Lower leg skin (tissue), 4 donors: ENCODE measurements around the gene VSIR. TPM values are rescaled to one million over a fixed set of nuclear protein-coding genes. Genes with fewer than 3 reads are reported as not detected.

ENCODE experiments used
- DNase-seq, 2 donors: peaks; one replicate each; pipeline ENCODE4 v3.0.0-alpha.2; 2019; ENCODE audit warnings: low spot score in 2 of 2
- H3K4me3 ChIP-seq: fragments of 200-600 bp; sonication (generic); 2 replicates; pipeline ENCODE4 v1.5.1; 2017; ENCODE audit warnings: mild to moderate bottlenecking, low read depth; ENCODE audit not compliant: poor library complexity, severe bottlenecking
- CTCF ChIP-seq, 3 donors: fragments of 450-650 bp; IDR thresholded peaks; one replicate each; pipeline ENCODE4 v1.5.1; 2016; ENCODE audit warnings: antibody characterized with exemption in 3 of 3, mild to moderate bottlenecking in 3 of 3, moderate library complexity in 2 of 3
- POLR2A ChIP-seq, 2 donors: fragments of 450-650 bp; IDR thresholded peaks; one replicate each; pipeline ENCODE4 v1.6.1; 2016 to 2017; ENCODE audit warnings: antibody characterized with exemption in 2 of 2, mild to moderate bottlenecking in 1 of 2, moderate library complexity in 1 of 2
- WGBS, 2 donors: methylation state at CpG; one replicate each; pipeline ENCODE4 v1.1.5; 2018; 5-methylcytosine and 5-hydroxymethylcytosine counted together
- intact Hi-C: fragments of 100-400 bp; cut with DNase I; formaldehyde crosslinking; loops from one replicate; pipeline ENCODE4 v1.15.0; 2023; ENCODE audit warnings: low total_unique reads
- total RNA-seq, 4 donors: library from RNA; depleted of rRNA; stranded (reverse); fragments of >200 nt; gene quantifications; one replicate each; pipeline ENCODE4 v1.1.0, GENCODE V29; 2016

VSIR gene
- total RNA-seq, 4 donors from 2014 or later: 14.5 to 56.5 (median 23.2) TPM

DNA sequence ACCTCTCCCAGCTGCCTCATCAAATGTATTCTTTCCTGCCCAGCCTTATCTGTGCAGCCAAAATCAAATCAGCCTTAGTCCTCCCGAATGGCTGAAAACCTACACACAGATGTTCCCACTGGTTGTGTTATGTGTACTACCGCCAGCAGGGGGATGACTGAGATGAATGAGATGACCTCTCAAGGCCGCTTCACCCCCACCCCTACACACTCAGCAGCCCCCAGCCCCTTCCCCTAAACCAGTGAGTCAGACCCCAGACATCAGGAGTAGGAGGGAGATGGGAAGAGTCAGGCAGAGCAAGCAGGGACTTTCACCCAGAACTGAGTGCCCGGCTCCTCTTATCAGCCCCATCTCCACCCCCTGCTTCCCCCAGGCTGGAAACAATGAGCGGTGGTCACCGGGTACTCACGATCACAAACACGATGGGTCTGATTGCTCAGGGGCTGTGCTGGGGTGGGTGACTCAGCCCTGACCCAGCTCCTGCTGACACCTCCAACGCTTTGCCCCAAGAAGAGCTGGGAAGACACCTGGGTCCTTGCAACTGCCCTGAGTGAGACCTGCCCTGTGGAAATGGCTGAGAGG, 47.2 kb downstream of the VSIR start:
- TF ChIP-seq POLR2A (IDR thresholded peaks at IDR 0.05): no peak
- TF ChIP-seq CTCF (IDR thresholded peaks at IDR 0.05): no peak
- intact Hi-C loops: loop anchor here (10.0 kb wide), 1 partner anchor 49 kb away; the partner anchor contains the start of gene VSIR
- H3K4me3 ChIP-seq: no peak overlapping the region
- no peak for DNase-seq
- WGBS, 2 donors: 77 to 79% methylated on average over 8 to 9 of the region's 9 CpGs

- no peak for DNase-seq
- WGBS, 2 donors: 92 to 96% methylated on average over 8 to 14 of the region's 14 CpGs
- TF ChIP-seq POLR2A (IDR thresholded peaks at IDR 0.05) (no peak), CTCF (IDR thresholded peaks at IDR 0.05) (no peak)
- no peak overlapping the region for H3K4me3 ChIP-seq
- intact Hi-C loops: loop anchor here (10.0 kb wide), 1 partner anchor 50 kb away; the partner anchor contains the start of gene VSIR
Observed at GRCh38 chr10:71725249-71725648, 48.1 kb downstream of the VSIR start.

DNA sequence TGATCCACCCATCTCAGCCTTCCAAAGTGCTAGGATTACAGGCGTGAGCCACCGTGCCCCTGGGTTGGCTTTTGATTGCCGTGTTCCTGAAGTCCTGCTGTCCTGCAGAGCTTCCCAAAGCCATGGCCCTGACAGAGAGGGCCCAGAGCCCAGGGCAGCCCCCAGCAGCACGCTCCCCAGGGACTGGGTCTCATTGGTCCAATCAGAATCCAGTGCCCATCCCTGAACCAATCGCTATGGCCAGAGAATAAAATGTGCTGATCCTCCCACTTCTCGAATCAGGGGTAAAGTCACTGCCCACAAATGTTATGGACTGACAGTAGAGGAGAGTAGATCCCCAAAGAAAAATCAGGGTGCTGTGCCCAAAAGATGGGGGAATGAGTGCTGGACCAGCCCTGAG, 48.8 kb downstream of the VSIR start:
- no peak for TF ChIP-seq POLR2A (IDR thresholded peaks at IDR 0.05)
- TF ChIP-seq CTCF (IDR thresholded peaks at IDR 0.05): no peak
- intact Hi-C loops: loop anchor here (10.0 kb wide), 1 partner anchor 50 kb away; the partner anchor contains the start of gene VSIR
- 94 to 99% methylated on average over 6 of the region's 6 CpGs for whole genome bisulfite sequencing, 2 donors

GRCh38 chr10:71723311-71723710, 50.0 kb downstream of the VSIR start:
- 92 to 95% methylated on average over 10 to 11 of the region's 11 CpGs for WGBS, 2 donors
- TF ChIP-seq POLR2A (IDR thresholded peaks at IDR 0.05) (no peak), CTCF (IDR thresholded peaks at IDR 0.05) (no peak)
- H3K4me3 ChIP-seq: no peak overlapping the region
- no peak for DNase-seq
- intact Hi-C loops: loop anchor here (10.0 kb wide), 1 partner anchor 51 kb away; the partner anchor contains the start of gene VSIR

More for the DNA sequence above, 48.8 kb downstream of the VSIR start:
- no peak overlapping the region for H3K4me3 ChIP-seq
- no peak for DNase-seq

DNA sequence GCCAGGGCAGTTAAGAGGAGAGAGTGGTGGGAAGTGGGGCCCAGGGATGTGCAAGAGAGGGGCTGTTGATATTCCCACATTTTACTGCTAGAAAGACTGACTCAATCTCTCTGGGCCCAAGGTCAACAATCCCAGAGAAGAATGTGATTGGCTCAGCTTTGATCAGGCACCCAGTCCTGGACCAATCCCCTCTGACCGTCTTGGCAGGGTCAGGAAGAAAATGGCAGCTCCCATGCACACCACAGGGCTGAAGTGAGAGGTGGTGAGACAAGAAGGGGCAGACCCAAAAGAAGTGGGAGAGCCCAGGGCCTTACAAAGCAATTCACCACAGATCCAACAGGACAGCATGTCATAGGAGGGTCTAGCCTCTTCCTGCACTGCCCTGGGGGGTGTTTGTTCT, 50.5 kb downstream of the VSIR start:
- no peak for DNase-seq
- no peak overlapping the region for H3K4me3 ChIP-seq
- TF ChIP-seq CTCF (IDR thresholded peaks at IDR 0.05): no peak
- TF ChIP-seq POLR2A (IDR thresholded peaks at IDR 0.05): no peak
- intact Hi-C loops: loop anchor here (10.0 kb wide), 1 partner anchor 52 kb away; the partner anchor contains the start of gene VSIR
- 91 to 94% methylated on average over 1 of the region's 1 CpG for WGBS, 2 donors
